Measurements from ENCODE around the gene PELO.

The PELO gene

GRCh38 chr5:52751137-52751536 lies 36.6 kb upstream of the PELO start (continued):
- TF ChIP-seq ZNF18 (tag by site-specific recombination; IDR thresholded peaks at IDR 0.05) (no peak), ZSCAN5A (tag by site-specific recombination; IDR thresholded peaks at IDR 0.05) (no peak), ZNF311 (tag by site-specific recombination; IDR thresholded peaks at IDR 0.05; ENCODE audit: borderline replicate concordance) (no peak), ZNF561 (tag by site-specific recombination; IDR thresholded peaks at IDR 0.05; ENCODE audit: borderline replicate concordance) (no peak), YY2 (tag by site-specific recombination; IDR thresholded peaks at IDR 0.05) (no peak)

- ChIA-PET POLR2A (no interaction called here), CTCF (interaction anchor here (0.6 kb wide), 1 partner anchor 10 kb away, joined by 4 read pairs; no protein-coding TSS in a partner anchor)
- no peak overlapping the region for H3K27ac ChIP-seq (ENCODE audit: extremely low read depth, low read depth, low read length)
- H3K36me3 ChIP-seq (ENCODE audit: control insufficient read depth in 2 of 2, insufficient read depth in 1 of 2, low read length in 2 of 2) = no peaks in the 10 kb centered on the region
- H3K4me3 ChIP-seq (ENCODE audit: low read depth, low read length) = no peak overlapping the region
- no peaks in the 10 kb centered on the region for H3K4me1 ChIP-seq (ENCODE audit: control insufficient read depth, insufficient read depth, low read length)
- TF ChIP-seq PRDM1 (tag by site-specific recombination; IDR thresholded peaks at IDR 0.05) (no peak), SP7 (tag by site-specific recombination; IDR thresholded peaks at IDR 0.05) (no peak), ZNF121 (tag by site-specific recombination; IDR thresholded peaks at IDR 0.05) (no peak)
- H3K9me3 ChIP-seq (ENCODE audit: control insufficient read depth, insufficient read depth, low read depth, low read length) = no peaks in the 10 kb centered on the region
These were observed 33.7 kb upstream of the PELO start for GRCh38 chr5:52754051-52754450.

GRCh38 chr5:52757527-52757926 lies 30.2 kb upstream of the PELO start:
- Histone ChIP-seq H3K4me3 (ENCODE audit: low read depth, low read length) (no peak overlapping the region), H3K9me3 (ENCODE audit: control insufficient read depth, insufficient read depth, low read depth, low read length) (no peaks in the 10 kb centered on the region), H3K4me1 (ENCODE audit: control insufficient read depth, insufficient read depth, low read length) (no peaks in the 10 kb centered on the region), H3K27ac (ENCODE audit: extremely low read depth, low read depth, low read length) (no peak overlapping the region), H3K36me3 (ENCODE audit: control insufficient read depth in 2 of 2, insufficient read depth in 1 of 2, low read length in 2 of 2) (no peaks in the 10 kb centered on the region)
- ChIA-PET POLR2A (no interaction called here), CTCF (interaction anchor here (0.5 to 1.4 kb wide), 2 partner anchors 64 to 106 kb away, joined by 3 read pairs; no protein-coding TSS in a partner anchor)
- TF ChIP-seq CTCF (tag by site-specific recombination; IDR thresholded peaks at IDR 0.05) (no peak), ZNF830 (tag by site-specific recombination; IDR thresholded peaks at IDR 0.05; ENCODE audit: low read depth) (no peak), ZNF10 (tag by site-specific recombination; IDR thresholded peaks at IDR 0.05) (no peak), ZNF785 (tag by site-specific recombination; IDR thresholded peaks at IDR 0.05) (no peak), ZBTB44 (tag by site-specific recombination; IDR thresholded peaks at IDR 0.05) (no peak), ZBTB6 (tag by site-specific recombination; IDR thresholded peaks at IDR 0.05) (no peak), ZNF513 (tag by site-specific recombination; IDR thresholded peaks at IDR 0.05) (no peak)

Measured in HEK293 (cell line).